Caco-2 (cell line): Measurements from ENCODE around the gene PLA2G2D. TPM values are rescaled to one million over a fixed set of nuclear protein-coding genes. Genes with fewer than 3 reads are reported as not detected.

Source experiments
- BruUV-seq: library from RNA; stranded (reverse); fragments of 400-500 nt; replicated peaks from 2 replicates; lab custom pipeline; 2021; lab: Mats Ljungman, UMichigan
- CTCF ChIA-PET: fragments of 300-600 bp; sonication (Branson Sonifier 250); formaldehyde crosslinking; loops from one replicate; lab custom pipeline; 2022; ENCODE audit warnings: antibody characterized with exemption; lab: Charles Lee
- POLR2A ChIA-PET: fragments of 300-600 bp; sonication (Branson Sonifier 250); formaldehyde crosslinking; loops from one replicate; lab custom pipeline; 2022; ENCODE audit warnings: antibody characterized with exemption; lab: Charles Lee
- DNase-seq, 2 experiments: peaks; one replicate each; pipeline versions ENCODE4 v3.0.0 to v3.0.0-alpha.2; 2020 to 2022
- H3K27me3 ChIP-seq: replicated peaks from 2 replicates; pipeline ENCODE4 v1.6.0; 2011; ENCODE audit warnings: low read length; ENCODE audit not compliant: control insufficient read depth, insufficient read depth
- H3K36me3 ChIP-seq: 2 replicates; pipeline ENCODE4 v1.5.1; 2011; ENCODE audit warnings: low read length; ENCODE audit not compliant: control insufficient read depth, insufficient read depth
- H3K4me1 ChIP-seq: fragments of 250-450 bp; sonication (Bioruptor Pico); 2 replicates; pipeline ENCODE4 v1.5.1; 2020; ENCODE audit warnings: mild to moderate bottlenecking
- H3K4me3 ChIP-seq: 2 replicates; pipeline ENCODE4 v1.5.1; 2011; ENCODE audit warnings: low read depth, mild to moderate bottlenecking, control low read depth, low read length
- H3K9me3 ChIP-seq: fragments of 250-450 bp; sonication (Bioruptor Pico); 2 replicates; pipeline ENCODE4 v1.5.1; 2020; ENCODE audit warnings: mild to moderate bottlenecking, moderate library complexity
- H3K27ac Mint-ChIP-seq: one replicate; pipeline ENCODE4 v1.8.0; 2022; ENCODE audit warnings: mixed read lengths; ENCODE audit not compliant: unreplicated experiment
- H3K27me3 Mint-ChIP-seq: one replicate; pipeline ENCODE4 v1.8.0; 2022; ENCODE audit warnings: mixed read lengths; ENCODE audit not compliant: insufficient read depth, unreplicated experiment
- H3K36me3 Mint-ChIP-seq: one replicate; pipeline ENCODE4 v1.8.0; 2022; ENCODE audit warnings: mild to moderate bottlenecking, mixed read lengths; ENCODE audit not compliant: insufficient read depth, unreplicated experiment
- H3K4me1 Mint-ChIP-seq: one replicate; pipeline ENCODE4 v1.8.0; 2022; ENCODE audit warnings: low read depth, mixed read lengths; ENCODE audit not compliant: unreplicated experiment
- H3K4me3 Mint-ChIP-seq: one replicate; pipeline ENCODE4 v1.8.0; 2022; ENCODE audit warnings: mild to moderate bottlenecking, moderate library complexity, mixed read lengths; ENCODE audit not compliant: unreplicated experiment
- H3K9me3 Mint-ChIP-seq: one replicate; pipeline ENCODE4 v1.8.0; 2022; ENCODE audit warnings: mixed read lengths; ENCODE audit not compliant: unreplicated experiment
- intact Hi-C: fragments of 100-400 bp; cut with micrococcal nuclease; formaldehyde crosslinking; loops from one replicate; pipeline ENCODE4 v1.10.0; 2022; ENCODE audit not compliant: unreplicated experiment
- total RNA-seq: library from RNA; stranded (reverse); gene quantifications from 2 replicates; pipeline ENCODE4 v1.2.3, GENCODE V29; 2022
- TF ChIP-seq, protein P1 (sequence below), 2 experiments: fragments of 200-600 bp in 1 of 2; IDR thresholded peaks; 1 replicate in 1 of 2; 2 replicates in 1 of 2; pipeline versions ENCODE4 v1.5.1 to v1.8.0; 2011 to 2022; ENCODE audit warnings: antibody characterized with exemption in 1 of 2, control low read depth in 1 of 2, inconsistent platforms in 1 of 2, low read depth in 1 of 2, low read length in 1 of 2, mild to moderate bottlenecking in 1 of 2, moderate library complexity in 1 of 2; ENCODE audit not compliant: insufficient read depth in 1 of 2, severe bottlenecking in 1 of 2, unreplicated experiment in 1 of 2

PLA2G2D gene
- total RNA-seq, 1 experiment from 2014 or later, result not detected

DNA sequence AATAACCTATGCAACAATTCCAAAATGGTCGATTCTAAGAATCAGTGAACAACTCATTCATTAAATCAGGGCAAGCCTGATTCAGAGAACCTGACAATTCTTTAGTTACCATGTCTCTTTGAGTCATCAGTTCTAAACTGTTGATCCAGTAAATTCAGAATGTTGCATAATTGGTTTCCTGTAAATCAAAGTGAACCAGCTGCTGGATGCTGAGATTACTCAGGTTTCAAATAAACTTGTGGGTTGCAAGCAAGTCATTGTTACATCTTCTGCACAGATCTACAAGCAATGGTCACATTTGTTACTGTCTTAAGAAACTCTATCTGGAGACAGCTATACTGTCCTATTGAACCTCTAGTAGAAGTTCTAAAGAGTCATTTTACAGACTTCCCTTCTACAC, 16.5 kb downstream of the PLA2G2D start:
- Histone ChIP-seq H3K36me3 (no peaks in the 10 kb centered on the region), H3K4me1 (no peaks in the 10 kb centered on the region), H3K9me3 (no peaks in the 10 kb centered on the region), H3K4me3 (no peak overlapping the region), H3K27me3 (no peaks in the 10 kb centered on the region)
- H3K27me3 Mint-ChIP-seq, result no peaks in the 10 kb centered on the region
- POLR2A ChIA-PET, result no interaction called here
- no peak overlapping the region for H3K4me3 Mint-ChIP-seq
- intact Hi-C loops, result loop anchor here (5.0 kb wide), 1 partner anchor 186 kb away; no protein-coding TSS in a partner anchor
- H3K27ac Mint-ChIP-seq, result no peak overlapping the region
- H3K4me1 Mint-ChIP-seq, result no peaks in the 10 kb centered on the region
- no TSS peak for BruUV-seq
- H3K36me3 Mint-ChIP-seq, result no peaks in the 10 kb centered on the region
- H3K9me3 Mint-ChIP-seq, result peaks cover 9% of the 10 kb centered on the region
- no peak for DNase-seq
- TF ChIP-seq, protein P1, sequence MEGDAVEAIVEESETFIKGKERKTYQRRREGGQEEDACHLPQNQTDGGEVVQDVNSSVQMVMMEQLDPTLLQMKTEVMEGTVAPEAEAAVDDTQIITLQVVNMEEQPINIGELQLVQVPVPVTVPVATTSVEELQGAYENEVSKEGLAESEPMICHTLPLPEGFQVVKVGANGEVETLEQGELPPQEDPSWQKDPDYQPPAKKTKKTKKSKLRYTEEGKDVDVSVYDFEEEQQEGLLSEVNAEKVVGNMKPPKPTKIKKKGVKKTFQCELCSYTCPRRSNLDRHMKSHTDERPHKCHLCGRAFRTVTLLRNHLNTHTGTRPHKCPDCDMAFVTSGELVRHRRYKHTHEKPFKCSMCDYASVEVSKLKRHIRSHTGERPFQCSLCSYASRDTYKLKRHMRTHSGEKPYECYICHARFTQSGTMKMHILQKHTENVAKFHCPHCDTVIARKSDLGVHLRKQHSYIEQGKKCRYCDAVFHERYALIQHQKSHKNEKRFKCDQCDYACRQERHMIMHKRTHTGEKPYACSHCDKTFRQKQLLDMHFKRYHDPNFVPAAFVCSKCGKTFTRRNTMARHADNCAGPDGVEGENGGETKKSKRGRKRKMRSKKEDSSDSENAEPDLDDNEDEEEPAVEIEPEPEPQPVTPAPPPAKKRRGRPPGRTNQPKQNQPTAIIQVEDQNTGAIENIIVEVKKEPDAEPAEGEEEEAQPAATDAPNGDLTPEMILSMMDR (IDR thresholded peaks at IDR 0.05; ENCODE audit: insufficient read depth in 1 of 2, low read depth in 1 of 2, low read length in 1 of 2, severe bottlenecking in 1 of 2, unreplicated experiment in 1 of 2), result no peak
- CTCF ChIA-PET, result no interaction called here

DNA sequence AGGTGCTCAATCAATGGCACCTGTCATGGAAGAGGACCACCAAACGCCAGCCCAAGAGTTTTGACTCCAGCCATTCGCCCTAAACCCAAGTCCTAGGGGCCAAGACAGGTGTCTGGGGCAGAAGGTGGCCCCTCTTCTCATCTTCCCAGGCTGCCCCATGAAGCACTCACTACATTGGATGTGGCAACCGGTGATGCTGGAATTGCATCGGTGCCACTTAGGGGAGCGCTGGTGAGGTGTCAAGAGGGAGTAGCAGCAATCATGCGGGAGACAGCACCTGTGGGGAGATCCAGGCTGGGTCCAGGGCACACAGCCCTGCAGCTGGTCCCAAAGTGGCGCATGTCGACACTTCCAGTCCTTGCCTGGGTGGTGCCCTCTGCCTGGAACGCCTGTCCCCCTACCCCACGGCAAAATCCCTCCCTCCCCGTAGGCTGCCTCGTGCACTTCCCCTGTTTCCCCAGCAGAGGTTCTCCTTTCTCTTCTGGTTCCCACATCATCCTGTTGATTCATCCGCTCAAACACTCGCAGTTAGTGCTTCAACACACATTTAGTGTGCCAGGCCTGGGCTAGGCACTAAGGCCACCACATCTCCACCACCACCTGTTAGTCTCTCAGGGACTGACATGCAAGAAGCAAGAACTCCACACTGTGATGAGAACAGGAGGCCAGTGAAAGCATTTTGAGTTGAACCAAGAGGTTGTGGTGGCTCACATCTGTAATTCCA, 18.5 kb downstream of the PLA2G2D start:
- POLR2A ChIA-PET, result no interaction called here
- no TSS peak for BruUV-seq
- Histone ChIP-seq H3K36me3 (no peaks in the 10 kb centered on the region), H3K4me3 (no peak overlapping the region), H3K4me1 (no peaks in the 10 kb centered on the region), H3K27me3 (no peaks in the 10 kb centered on the region), H3K9me3 (no peaks in the 10 kb centered on the region)
- intact Hi-C loops, result loop anchor here (1.0 to 5.0 kb wide), 2 partner anchors 52 to 183 kb away; no protein-coding TSS in a partner anchor
- peak; percentile 32 to 35 for DNase-seq
- H3K27me3 Mint-ChIP-seq, result no peaks in the 10 kb centered on the region
- H3K27ac Mint-ChIP-seq, result no peak overlapping the region
- TF ChIP-seq, protein P1 (IDR thresholded peaks at IDR 0.05; ENCODE audit: insufficient read depth in 1 of 2, low read depth in 1 of 2, low read length in 1 of 2, severe bottlenecking in 1 of 2, unreplicated experiment in 1 of 2), result peak; percentile 40 to 54
- H3K4me1 Mint-ChIP-seq, result no peaks in the 10 kb centered on the region
- no peaks in the 10 kb centered on the region for H3K36me3 Mint-ChIP-seq
- CTCF ChIA-PET, result no interaction called here
- no peaks in the 10 kb centered on the region for H3K9me3 Mint-ChIP-seq
- H3K4me3 Mint-ChIP-seq, result no peak overlapping the region

DNA sequence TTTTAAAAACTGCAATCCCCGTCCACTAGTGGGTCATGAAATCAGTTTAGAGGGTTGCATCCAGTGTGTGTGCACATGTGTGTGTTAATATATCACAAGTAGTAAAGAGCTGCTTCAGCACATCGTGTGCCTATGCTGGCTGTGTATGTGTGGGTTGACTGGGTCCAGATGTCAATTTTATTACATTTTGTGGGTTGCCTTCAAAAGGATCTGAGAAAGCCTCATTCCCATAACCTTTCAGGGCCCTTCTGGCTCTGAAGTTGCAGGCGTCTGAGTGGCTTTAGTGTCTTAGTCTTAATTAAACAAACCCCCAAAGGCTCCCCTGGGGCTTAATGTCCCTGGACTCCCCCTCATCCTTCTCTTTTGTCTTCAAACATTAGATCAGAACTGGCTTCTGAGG, 19.8 kb downstream of the PLA2G2D start:
- Mint-ChIP-seq H3K4me3 (no peak overlapping the region), H3K4me1 (no peaks in the 10 kb centered on the region), H3K36me3 (no peaks in the 10 kb centered on the region), H3K27me3 (no peaks in the 10 kb centered on the region), H3K9me3 (no peaks in the 10 kb centered on the region), H3K27ac (no peak overlapping the region)
- Histone ChIP-seq H3K4me3 (no peak overlapping the region), H3K27me3 (no peaks in the 10 kb centered on the region), H3K36me3 (no peaks in the 10 kb centered on the region), H3K4me1 (no peaks in the 10 kb centered on the region), H3K9me3 (no peaks in the 10 kb centered on the region)
- BruUV-seq, result no TSS peak
- TF ChIP-seq, protein P1 (IDR thresholded peaks at IDR 0.05; ENCODE audit: insufficient read depth in 1 of 2, low read depth in 1 of 2, low read length in 1 of 2, severe bottlenecking in 1 of 2, unreplicated experiment in 1 of 2), result no peak
- CTCF ChIA-PET, result no interaction called here
- POLR2A ChIA-PET, result no interaction called here
- no peak for DNase-seq
- intact Hi-C loops, result no loop called here
